Measurements from ENCODE around the gene MAD1L1.

MAD1L1 gene

GRCh38 chr7:1959305-1959704 lies 273.4 kb downstream of the MAD1L1 start:
- no peak for DNase-seq

- DNase-seq: no peak
Observed at GRCh38 chr7:1957471-1958225, 275.1 kb downstream of the MAD1L1 start.

DNA sequence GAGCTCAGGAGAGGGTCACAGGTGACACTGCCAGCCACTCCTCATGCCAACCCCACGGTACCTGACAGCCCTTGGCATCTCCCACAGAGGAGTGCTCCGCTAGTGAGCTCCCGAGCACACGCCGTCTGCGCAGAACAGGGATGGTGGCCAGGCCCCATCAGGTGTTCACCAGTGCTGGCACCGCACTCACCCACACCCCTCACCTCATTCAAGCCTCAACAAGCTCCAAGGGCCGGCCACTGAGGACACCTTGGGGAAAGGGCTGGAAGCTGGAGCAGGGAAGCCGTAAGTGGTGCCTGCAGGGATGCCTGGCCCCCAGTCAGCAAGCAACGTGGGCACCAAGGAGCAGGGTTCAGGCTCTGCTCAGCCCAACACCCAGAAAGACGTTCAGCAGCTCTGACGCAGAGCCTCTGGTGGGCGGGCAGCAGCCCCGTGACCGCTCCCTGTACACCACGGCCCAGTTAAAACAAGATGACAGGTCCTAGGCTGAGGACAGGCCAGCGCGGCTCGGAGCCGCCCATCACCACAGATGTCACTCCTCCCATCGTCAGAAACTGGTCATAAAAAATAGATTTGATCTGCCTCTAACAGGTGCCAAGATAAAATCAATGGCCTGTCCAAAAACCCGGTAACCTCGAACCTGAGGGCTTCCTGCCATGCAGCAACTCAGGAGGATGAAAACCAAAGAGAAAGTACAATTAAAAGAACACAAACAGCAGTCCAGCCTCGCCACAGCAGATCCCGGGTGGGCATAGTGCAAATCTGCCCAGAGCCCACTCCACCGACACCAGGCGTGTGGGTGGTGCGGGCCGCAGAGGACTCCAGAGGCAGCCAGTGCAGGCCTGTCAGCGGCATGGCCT lies 275.9 kb downstream of the MAD1L1 start:
- DNase-seq: no peak

- no peak for DNase-seq
Observed at GRCh38 chr7:1956141-1956540, 276.6 kb downstream of the MAD1L1 start.

DNA sequence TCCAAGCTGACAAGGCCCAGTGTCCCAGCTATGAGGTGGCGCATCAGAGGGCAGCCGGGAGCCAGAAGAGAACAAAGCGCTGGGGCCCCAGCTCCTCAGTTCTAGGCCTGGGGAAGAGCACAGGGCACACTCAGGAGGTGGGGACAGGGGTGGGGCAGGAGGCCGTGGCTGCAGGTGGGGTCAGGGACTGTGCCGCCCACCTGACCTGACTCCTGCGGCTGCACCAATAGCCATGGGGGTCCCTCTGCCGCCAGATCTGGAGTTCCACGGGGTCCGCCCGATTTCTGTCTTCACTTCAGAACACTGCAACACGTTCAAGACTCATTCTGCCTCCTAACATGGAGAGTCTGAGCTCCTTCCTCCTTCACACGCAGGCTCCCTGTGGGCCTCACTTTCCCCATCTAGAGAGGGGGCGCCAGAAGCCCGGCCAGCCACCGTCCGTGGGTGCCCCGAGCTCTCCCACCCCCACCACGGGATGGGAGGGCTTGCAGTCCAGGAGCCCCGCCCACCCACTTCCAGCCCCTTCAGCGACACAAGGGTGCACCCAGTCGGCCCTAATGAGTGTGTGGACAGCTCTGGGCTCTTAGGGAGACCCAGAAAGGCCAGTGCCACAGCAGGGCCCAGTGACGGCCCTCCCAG lies 278.3 kb downstream of the MAD1L1 start:
- DNase-seq: no peak

DNA sequence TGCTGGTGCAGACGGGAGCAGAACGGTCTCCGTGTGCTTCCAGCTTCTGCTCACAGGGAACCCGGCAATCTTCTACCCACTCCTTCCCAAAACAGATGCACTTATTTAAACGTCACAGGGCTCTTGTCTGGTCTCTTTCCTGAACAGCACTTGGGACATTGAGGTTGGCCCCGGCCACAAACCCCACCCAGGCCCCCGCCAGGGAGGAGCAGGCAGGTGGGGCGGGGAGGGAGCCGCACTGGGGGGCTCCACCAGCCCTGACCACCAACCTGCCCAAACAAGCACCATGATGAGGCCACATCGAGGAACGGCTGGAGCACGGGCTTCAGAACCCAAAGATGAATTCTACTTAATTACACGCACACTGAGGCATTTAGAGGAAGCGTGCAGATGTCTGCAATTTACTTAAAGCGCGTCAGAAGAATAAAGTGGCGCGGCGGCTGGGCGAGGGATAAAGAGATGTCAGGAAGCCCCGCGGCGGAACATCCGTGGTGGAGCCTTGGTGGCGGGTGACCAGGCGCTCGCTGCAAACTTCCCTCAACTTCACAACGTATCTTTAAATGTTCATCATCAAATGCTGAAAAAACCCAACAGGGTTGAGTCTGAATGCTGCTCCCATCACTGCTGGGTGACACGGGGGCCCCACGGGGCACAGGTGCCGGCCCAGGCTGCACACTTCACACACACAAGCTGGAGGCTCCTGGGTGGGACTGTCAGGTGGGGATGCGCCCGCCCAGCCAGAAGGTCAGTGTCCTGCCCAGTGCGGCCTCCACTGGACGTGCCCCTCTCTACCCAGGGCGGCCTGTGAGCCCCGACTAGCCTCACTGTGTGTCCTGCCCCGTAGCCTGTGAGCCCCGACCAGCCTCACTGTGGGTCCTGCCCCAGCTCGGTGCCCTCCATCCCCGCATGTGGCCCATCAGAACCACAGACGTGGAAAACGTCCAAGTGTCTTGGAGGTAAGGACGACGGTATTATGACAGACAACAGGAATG lies 279.2 kb downstream of the MAD1L1 start:
- DNase-seq: no peak

GRCh38 chr7:1952781-1953180 lies 280.0 kb downstream of the MAD1L1 start:
- no peak for DNase-seq

DNA sequence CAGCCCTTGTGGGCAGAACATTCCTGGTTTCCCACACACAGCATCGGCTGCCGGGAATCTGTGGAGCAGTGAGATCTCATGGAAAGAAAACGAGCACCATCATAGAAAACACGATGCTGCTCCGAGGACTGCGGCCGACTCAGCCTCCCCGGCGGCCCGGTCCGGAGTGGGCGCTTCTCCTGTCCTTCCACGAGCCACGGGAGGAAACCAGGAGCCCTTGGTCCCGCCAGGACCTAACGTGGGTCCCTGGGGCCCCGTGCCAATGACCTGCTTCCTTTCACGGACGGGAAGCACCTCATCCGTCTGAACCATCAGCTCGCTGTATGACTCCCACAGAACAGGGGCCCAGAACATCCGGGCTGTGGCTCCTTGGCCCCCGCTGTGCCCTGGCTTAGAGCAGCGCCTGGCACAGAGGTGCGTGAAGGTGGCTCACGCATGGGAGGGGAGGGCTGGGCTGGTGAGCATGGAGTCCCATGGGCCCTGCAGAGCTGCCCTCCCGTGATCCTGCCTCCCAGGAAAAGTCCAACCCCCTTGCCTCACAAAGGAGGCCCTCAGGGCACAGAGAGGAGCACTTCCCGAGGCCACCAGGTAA lies 280.5 kb downstream of the MAD1L1 start:
- no peak for DNase-seq

DNA sequence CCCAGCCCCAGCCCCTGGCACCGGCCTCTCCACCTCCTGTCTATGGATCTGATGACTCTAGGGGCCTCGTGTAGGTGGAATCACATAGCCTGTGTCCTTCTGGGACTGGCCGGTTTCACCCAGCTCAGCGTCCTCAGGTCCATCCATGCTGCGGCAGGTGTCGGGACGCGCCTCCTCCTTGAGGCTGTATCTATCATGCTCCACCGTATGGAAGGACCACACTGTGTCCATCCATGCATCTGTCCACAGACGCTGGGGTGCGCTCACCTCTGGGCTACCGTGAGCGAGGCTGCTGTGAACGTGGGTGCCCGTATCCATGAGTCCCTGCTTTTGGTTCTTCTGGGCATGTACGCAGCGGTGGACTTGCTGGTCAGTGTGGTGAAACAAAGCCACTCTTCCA lies 281.1 kb downstream of the MAD1L1 start:
- DNase-seq: no peak

DNA sequence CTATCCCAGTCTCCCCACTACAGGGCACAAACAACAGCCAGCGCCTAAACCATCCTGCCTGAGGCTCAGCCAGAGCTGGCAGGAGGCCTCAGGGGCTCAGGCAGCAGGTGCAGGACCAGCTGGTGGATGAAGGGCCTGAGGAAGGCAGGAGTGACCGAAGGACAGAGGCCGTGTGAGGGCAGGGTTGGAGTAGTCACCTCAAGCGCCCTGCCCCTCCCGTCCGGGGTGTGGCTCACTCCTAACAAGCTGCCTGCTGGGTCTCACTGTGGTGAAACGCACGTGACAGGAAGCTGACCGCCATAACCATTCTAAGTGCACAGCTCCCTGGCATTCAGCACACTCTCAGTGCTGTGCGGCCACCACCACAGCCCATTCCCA lies 281.6 kb downstream of the MAD1L1 start:
- no peak for DNase-seq

DNA sequence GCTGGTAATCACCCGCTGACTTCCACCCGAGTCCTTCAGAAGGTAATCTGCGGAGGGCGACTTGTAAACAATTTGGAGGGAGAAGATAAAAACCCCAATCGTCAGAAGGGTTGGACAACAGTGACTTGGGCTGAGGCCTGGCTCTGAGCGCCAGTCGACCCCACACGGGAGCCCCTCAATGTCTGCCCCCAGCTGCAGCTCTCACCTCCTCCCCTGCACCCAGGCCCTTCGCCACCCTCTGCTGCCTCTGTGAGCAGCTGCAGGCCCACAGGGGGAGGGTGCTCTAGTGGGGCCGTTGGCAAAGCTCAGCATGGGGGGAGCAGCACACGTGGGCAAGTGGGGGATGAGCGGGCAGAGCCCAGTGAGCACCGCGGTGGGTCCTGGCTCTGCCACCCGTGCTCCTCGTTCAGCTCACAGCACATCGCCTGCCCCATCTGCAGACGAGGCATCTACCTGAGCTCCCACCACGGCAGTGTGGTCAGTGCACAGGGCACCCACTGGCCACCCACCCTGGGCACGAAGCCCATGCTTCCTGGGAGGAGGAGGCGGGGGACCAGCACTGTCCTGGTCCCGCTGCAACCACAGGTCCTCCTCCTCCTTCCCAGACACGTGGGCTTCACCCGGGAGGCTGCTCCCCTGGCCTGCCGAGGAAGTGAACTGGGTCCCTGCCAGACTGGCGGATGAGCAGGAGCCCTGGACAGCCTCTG lies 282.1 kb downstream of the MAD1L1 start:
- no peak for DNase-seq

DNA sequence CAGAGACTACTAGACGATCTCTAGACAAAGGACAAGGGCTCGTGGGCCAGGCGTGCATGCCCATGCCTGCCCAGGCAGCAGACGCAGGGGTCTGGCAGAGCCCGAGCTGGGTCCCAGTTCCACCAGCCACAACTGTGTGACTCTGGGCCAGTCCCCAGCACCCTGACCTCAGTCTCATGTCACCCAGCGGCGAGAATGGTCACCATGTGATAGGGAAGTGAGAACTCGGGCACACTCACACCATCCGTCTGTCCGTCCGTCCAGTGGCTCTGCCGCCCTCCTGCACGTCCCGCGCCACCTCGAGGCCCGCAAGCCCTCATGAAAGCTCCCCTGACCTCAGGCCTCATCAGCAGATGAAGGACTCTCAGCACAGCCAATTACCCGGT lies 282.7 kb downstream of the MAD1L1 start:
- no peak for DNase-seq

DNA sequence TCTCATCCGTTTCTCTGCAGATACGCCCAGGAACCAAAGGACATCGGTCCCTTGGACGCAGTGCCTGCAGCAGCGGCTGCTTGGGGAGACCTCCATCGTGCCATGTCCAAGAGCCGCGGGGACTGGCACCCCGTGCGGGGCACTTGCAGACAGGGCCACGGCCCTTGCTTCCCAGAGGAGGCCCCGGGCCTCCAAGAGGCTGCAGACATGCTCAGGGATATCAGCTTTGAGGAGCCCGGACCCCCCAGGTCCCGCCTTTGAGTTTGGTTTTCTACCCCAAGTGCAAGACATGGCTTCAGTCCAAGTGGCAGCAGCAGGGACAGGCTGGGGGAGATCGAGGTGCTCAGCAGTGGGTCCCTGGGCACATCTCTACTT lies 283.1 kb downstream of the MAD1L1 start:
- no peak for DNase-seq

GRCh38 chr7:1948887-1949680 lies 283.7 kb downstream of the MAD1L1 start:
- DNase-seq: no peak

GRCh38 chr7:1948301-1948796 lies 284.4 kb downstream of the MAD1L1 start:
- no peak for DNase-seq

DNA sequence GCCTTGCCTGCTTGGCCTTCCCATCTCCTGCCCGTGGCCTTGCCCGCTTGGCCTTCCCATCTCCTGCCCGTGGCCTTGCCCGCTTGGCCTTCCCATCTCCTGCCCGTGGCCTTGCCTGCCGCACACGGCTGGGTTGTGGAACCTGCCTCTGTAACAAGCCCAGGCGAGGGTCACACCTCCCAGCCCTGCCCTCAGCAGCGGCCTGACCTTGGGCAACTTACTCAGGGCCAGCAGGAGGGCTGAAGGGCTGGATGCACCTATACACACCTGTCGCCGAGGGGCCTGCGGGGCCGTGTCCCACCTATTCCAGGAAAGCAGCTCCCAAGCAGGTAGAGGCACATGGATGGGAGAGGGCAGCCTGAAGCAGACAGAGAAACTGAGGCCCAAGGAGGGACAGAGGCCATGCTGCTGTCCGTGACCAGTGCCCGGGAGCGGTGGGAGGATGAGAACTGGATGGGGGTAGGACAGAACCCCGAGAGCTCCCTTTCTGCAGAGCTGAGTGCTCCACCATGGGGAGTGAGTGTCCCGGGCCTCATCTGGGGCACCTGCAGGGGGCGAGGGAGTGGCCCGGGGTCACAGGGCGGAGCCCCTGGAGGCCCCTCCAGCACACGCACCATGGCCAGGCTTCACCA lies 285.0 kb downstream of the MAD1L1 start:
- no peak for DNase-seq

GRCh38 chr7:1946773-1947450 lies 285.8 kb downstream of the MAD1L1 start:
- no peak for DNase-seq

- no peak for DNase-seq
Observed at GRCh38 chr7:1946025-1946772, 286.5 kb downstream of the MAD1L1 start.

DNA sequence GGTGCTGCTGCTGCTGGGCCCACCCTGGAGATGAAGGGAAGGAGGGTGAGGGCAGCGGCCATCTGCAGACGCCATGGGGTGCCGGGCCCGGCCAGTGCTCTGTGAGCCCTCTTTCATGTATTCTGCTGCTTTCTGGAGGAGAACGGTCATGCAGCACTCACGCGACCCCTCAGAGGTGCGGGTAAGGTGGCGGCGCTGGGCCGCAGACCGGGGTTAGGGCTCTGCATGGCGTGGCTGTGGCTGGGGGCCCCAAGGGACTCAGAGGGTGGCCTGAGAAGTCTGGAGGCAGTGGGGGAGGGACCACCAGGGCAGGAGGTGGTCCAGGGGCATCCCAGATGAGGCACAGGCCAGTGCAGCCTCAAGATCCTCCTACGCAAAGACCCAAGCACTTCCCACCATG lies 287.2 kb downstream of the MAD1L1 start:
- DNase-seq: no peak
